GM10266 (cell line): ENCODE data around the gene PRSS12.

Source experiments
- DNase-seq: peaks from one replicate; pipeline ENCODE4 v3.0.0; 2012; ENCODE audit errors: extremely low spot score
- TF ChIP-seq, protein P1 (sequence below): IDR thresholded peaks from 2 replicates; pipeline ENCODE4 v1.5.1; 2012; ENCODE audit warnings: mild to moderate bottlenecking, low read depth; ENCODE audit not compliant: control insufficient read depth, insufficient read depth; ENCODE audit errors: missing control alignments

PRSS12 gene

GRCh38 chr4:118390121-118390520 lies 37.3 kb upstream of the PRSS12 start:
- TF ChIP-seq, protein P1, sequence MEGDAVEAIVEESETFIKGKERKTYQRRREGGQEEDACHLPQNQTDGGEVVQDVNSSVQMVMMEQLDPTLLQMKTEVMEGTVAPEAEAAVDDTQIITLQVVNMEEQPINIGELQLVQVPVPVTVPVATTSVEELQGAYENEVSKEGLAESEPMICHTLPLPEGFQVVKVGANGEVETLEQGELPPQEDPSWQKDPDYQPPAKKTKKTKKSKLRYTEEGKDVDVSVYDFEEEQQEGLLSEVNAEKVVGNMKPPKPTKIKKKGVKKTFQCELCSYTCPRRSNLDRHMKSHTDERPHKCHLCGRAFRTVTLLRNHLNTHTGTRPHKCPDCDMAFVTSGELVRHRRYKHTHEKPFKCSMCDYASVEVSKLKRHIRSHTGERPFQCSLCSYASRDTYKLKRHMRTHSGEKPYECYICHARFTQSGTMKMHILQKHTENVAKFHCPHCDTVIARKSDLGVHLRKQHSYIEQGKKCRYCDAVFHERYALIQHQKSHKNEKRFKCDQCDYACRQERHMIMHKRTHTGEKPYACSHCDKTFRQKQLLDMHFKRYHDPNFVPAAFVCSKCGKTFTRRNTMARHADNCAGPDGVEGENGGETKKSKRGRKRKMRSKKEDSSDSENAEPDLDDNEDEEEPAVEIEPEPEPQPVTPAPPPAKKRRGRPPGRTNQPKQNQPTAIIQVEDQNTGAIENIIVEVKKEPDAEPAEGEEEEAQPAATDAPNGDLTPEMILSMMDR = no peak
- DNase-seq = no peak

GRCh38 chr4:118389721-118390120 lies 36.9 kb upstream of the PRSS12 start:
- no peak for DNase-seq
- TF ChIP-seq, protein P1 = no peak

GRCh38 chr4:118388606-118389005 lies 35.8 kb upstream of the PRSS12 start:
- TF ChIP-seq, protein P1 = no peak

DNA sequence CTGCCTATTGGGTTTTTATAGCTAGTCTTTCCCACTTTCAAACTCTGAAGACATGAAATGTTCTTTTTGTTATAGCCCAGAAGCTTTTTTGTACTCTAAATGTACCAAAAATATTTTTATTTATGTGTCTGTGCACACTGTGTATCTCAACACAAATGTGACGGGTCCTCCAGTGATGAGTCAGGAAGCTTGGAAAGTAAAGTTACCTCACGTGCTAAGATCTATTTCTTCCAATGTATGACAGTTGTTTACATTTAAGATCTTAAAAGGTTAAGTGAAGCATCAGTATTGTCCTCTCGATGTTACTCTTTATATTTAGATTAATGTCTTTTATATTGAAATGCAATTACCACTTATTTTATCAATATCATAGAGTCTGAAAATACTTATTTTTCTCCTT lies 29.1 kb upstream of the PRSS12 start:
- TF ChIP-seq, protein P1 = no peak

More at GRCh38 chr4:118388606-118389005, 35.8 kb upstream of the PRSS12 start:
- DNase-seq = no peak

GRCh38 chr4:118373614-118374255 lies 20.9 kb upstream of the PRSS12 start:
- TF ChIP-seq, protein P1 = no peak
- DNase-seq = no peak

More for the DNA sequence above, 29.1 kb upstream of the PRSS12 start:
- no peak for DNase-seq

DNA sequence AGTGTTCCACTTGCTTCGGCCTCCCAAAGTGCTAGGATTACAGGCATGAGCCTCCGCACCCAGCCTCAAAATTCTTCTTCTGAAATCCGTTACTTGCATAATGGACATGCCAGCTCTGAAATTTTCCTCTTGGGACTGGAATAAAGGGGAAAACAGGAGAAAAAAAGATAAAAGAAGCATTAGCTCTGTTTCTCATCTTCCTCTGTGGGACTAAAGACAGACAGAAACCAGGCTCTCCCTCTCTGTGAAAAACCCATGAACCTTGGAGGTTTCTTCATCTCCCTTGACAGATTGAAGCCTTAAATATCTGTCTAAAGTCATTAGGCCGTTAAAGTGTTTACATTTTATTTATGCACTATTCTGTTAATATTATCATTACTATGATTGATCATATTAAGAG lies 19.4 kb upstream of the PRSS12 start:
- TF ChIP-seq, protein P1 = no peak
- DNase-seq = no peak

GRCh38 chr4:118369231-118369630 lies 16.4 kb upstream of the PRSS12 start:
- TF ChIP-seq, protein P1 = no peak
- DNase-seq = no peak
